GM12873 (cell line): ENCODE data around the gene APPBP2.

Source experiments
- TF ChIP-seq, protein P1 (sequence below): IDR thresholded peaks from 2 replicates; pipeline ENCODE4 v1.5.1; 2012; ENCODE audit warnings: low read depth, mild to moderate bottlenecking, moderate library complexity, low read length, control low read depth; ENCODE audit not compliant: insufficient read depth; ENCODE audit errors: missing control alignments

The APPBP2 gene

DNA sequence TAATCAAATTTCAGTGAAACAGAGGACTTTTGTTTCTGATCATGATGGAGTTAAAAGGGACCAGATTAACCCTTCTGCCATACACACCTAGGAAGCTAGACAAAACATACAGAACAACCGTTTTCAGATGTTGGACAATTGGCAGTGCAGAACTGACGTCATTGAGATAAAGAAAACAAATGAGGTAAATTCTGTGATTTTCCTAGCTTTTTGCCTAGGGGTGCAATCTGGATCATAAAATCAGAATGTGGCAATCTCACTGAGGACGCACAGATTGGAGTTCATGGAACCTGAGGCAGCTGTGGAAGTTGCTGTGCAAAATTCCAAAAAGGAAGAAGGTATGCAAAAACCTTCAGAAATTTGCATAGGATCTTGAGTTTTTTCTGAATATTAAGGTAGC lies 119.2 kb downstream of the APPBP2 start:
- TF ChIP-seq, protein P1, sequence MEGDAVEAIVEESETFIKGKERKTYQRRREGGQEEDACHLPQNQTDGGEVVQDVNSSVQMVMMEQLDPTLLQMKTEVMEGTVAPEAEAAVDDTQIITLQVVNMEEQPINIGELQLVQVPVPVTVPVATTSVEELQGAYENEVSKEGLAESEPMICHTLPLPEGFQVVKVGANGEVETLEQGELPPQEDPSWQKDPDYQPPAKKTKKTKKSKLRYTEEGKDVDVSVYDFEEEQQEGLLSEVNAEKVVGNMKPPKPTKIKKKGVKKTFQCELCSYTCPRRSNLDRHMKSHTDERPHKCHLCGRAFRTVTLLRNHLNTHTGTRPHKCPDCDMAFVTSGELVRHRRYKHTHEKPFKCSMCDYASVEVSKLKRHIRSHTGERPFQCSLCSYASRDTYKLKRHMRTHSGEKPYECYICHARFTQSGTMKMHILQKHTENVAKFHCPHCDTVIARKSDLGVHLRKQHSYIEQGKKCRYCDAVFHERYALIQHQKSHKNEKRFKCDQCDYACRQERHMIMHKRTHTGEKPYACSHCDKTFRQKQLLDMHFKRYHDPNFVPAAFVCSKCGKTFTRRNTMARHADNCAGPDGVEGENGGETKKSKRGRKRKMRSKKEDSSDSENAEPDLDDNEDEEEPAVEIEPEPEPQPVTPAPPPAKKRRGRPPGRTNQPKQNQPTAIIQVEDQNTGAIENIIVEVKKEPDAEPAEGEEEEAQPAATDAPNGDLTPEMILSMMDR, result no peak

DNA sequence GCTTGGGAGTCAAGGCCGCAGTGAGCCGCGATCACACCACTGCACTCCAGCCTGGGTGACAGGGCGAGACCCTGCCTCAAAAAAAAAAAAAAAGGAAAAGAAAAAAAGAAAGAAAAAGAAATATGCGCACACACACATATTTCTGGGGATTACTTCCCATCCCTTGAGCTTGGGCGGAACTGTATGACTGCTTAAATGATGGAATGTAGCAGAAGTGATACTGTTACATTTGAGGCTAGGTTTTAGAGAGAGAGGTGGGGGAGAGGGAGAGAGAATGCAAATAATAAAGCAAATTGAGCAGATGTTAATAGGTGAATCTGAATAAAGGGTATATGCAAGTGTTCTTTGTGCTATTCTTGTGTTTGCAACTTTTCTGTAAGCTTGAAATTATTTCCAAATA lies 122.1 kb downstream of the APPBP2 start:
- TF ChIP-seq, protein P1, result no peak

DNA sequence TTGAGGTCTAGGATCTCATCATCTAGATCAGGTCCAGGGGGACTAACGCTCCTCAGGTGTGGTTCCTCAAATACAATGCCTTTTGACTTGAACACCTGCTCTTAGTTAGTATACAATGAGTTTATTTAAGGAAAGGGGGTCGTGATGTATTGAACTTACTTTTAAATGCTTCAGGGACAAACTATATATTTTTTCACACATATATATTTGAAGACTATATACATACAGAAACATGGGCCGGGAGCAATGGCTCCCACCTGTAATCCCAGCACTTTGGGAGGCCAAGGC lies 122.6 kb downstream of the APPBP2 start:
- TF ChIP-seq, protein P1, result no peak

DNA sequence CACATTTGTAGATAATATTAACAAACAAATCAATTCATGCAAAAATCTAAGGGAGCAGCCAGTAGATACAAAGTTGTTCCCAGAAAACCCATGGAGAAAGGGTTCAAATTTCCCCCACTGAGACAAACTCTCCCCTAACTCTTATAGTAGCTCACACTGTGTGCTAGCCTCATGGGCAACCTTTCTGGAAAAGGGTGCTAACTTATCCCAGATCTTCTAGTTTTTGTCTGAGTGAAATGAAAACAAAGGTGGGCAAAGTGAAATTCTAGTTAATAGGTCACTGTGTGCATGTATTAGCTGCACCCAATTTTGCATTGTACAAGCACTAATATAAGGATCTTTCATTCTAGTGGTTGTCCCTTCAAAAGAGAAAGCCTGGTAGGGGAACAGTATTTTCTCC lies 124.2 kb downstream of the APPBP2 start:
- TF ChIP-seq, protein P1, result no peak

DNA sequence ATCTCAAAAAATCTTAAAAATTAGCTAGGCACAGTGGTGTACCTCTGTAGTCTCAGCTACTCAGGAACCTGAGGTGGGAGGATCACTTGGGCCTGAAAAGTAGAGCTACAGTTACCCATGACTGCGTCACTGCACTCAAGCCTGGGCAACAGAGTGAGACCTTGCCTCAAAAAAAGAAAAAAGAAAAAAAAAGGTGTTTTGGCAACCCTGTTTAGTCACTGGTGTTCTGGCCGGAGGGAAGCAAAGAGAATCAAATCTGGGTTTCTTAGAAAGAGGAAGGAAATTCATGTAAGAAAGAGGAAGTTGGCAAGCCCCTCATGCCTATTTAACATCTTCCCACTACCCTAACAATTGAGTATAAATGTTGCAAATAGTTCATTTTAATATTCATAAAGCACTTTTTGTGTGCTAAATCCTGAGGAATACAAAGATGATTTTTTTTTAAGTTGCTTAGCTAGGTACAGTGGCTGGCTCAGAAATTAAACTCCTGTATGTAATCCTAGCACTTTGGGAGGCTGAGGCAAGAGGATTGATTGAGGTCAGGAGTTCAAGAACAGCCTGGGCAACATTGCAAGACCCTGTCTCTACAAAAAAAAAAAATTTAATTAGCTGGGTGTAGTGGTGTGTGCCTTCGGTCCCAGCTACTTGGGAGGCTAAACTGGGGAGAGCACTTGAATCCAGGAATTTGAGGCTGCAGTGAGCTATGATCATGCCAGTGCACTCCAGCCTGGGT lies 127.6 kb downstream of the APPBP2 start:
- TF ChIP-seq, protein P1, result no peak

DNA sequence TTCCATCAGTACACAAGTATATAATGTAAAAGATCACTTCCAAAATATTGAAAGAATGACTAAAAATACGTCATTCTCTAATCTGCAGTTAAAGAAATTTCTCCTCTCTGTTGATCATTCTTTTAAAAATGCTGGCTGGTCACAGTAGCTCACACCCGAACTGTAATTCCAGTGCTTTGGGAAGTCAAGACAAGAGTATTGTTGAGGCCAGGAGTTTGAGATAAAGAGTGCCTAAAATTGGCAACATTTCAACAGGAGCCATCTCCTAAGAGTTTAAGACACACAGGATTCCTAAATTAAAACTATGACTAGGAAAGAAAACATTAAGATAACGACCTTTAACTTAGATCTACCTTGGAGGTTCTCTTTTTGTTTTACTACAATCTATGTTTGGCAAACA lies 129.6 kb downstream of the APPBP2 start:
- TF ChIP-seq, protein P1, result no peak

DNA sequence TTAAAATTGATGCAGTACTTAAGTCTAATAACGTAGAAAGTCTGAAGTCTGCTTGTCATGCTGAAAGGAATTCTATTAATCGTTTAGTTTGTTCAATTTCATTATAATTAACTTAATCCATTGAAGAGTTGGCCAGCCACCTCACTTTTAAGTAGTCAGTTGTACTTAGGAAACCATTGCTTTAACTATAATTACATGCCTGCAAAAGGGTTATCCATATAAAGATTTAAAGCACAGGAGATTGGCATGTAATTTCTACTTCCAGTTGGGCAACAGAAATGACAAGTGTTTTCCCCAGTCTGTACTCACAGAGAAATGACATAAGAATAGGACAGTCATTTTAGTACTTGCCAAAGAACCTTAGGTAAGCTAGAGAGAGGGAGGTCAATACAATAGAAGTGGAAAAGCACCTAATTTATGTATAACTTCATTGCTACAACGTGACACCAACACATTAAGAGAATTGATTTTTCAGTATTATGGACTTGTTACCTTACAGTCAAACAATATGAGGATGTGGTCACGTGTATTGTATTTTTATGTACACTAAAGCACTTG lies 130.5 kb downstream of the APPBP2 start:
- TF ChIP-seq, protein P1, result no peak
